Activated CD4-positive, alpha-beta T cell treated with anti-CD3 and anti-CD28 coated beads, Interleukin-2, amount 10 ng/mL, durations not matched to agents 24 days and 14 days (primary cell): Measurements from ENCODE around the gene TMEM106C. TPM values are rescaled to one million over a fixed set of nuclear protein-coding genes. Genes with fewer than 3 reads are reported as not detected.

ENCODE experiments used
- DNase-seq: peaks from one replicate; pipeline ENCODE4 v3.0.0; 2022
- H3K27ac Mint-ChIP-seq: one replicate; pipeline ENCODE4 v1.8.0; 2022; ENCODE audit warnings: mild to moderate bottlenecking, mixed read lengths
- H3K27me3 Mint-ChIP-seq: one replicate; pipeline ENCODE4 v1.8.0; 2022; ENCODE audit warnings: mixed read lengths
- H3K36me3 Mint-ChIP-seq: one replicate; pipeline ENCODE4 v1.8.0; 2022; ENCODE audit warnings: low read depth, mild to moderate bottlenecking, mixed read lengths
- H3K4me1 Mint-ChIP-seq: one replicate; pipeline ENCODE4 v1.8.0; 2021; ENCODE audit warnings: mixed read lengths
- H3K4me3 Mint-ChIP-seq: one replicate; pipeline ENCODE4 v1.8.0; 2022; ENCODE audit warnings: mild to moderate bottlenecking, moderate library complexity, mixed read lengths
- H3K9me3 Mint-ChIP-seq: one replicate; pipeline ENCODE4 v1.8.0; 2021; ENCODE audit warnings: mixed read lengths
- intact Hi-C: fragments of 100-400 bp; cut with micrococcal nuclease; formaldehyde crosslinking; loops from one replicate; pipeline ENCODE4 v1.15.1; 2023
- total RNA-seq: library from RNA; stranded (reverse); gene quantifications from 2 replicates; pipeline ENCODE4 v1.2.3, GENCODE V29; 2022

TMEM106C gene
- total RNA-seq, 1 donor from 2014 or later = 155 TPM

- Mint-ChIP-seq H3K4me1 (peaks cover 33% of the 10 kb centered on the region), H3K9me3 (no peaks in the 10 kb centered on the region), H3K27ac (no peak overlapping the region), H3K4me3 (peak overlapping the region; percentile 73), H3K36me3 (no peaks in the 10 kb centered on the region), H3K27me3 (peaks cover 90% of the 10 kb centered on the region)
- intact Hi-C loops = loop anchor here (5.0 kb wide), 2 partner anchors 185 to 980 kb away; no protein-coding TSS in a partner anchor
- DNase-seq = no peak
Observed at GRCh38 chr12:48002414-48002730, 39.0 kb downstream of the TMEM106C start.

GRCh38 chr12:48002773-48003218 is 39.4 kb downstream of the TMEM106C start:
- peak; percentile 65 for DNase-seq
- Mint-ChIP-seq H3K27ac (no peak overlapping the region), H3K4me3 (peak overlapping the region; percentile 60), H3K9me3 (no peaks in the 10 kb centered on the region), H3K27me3 (peaks cover 91% of the 10 kb centered on the region), H3K4me1 (peaks cover 33% of the 10 kb centered on the region), H3K36me3 (no peaks in the 10 kb centered on the region)
- intact Hi-C loops = loop anchor here (5.0 kb wide), 2 partner anchors 185 to 980 kb away; no protein-coding TSS in a partner anchor

- Mint-ChIP-seq H3K4me1 (peaks cover 33% of the 10 kb centered on the region), H3K4me3 (peak overlapping the region; percentile 60), H3K36me3 (no peaks in the 10 kb centered on the region), H3K27me3 (peaks cover 91% of the 10 kb centered on the region), H3K9me3 (no peaks in the 10 kb centered on the region), H3K27ac (peak overlapping the region; percentile 32)
- peak; percentile 67 for DNase-seq
- intact Hi-C loops = loop anchor here (5.0 kb wide), 2 partner anchors 184 to 979 kb away; no protein-coding TSS in a partner anchor
Observed at GRCh38 chr12:48003226-48004052, 40.0 kb downstream of the TMEM106C start.

- intact Hi-C loops = loop anchor here (5.0 kb wide), 2 partner anchors 183 to 978 kb away; no protein-coding TSS in a partner anchor
- peak within 1 kb of the TSS; percentile 32 for H3K27ac Mint-ChIP-seq
- H3K4me1 Mint-ChIP-seq = peaks cover 33% of the 10 kb centered on the region
- no peaks in the 10 kb centered on the region for H3K9me3 Mint-ChIP-seq
- peak; percentile 75 for DNase-seq
- peaks cover 91% of the 10 kb centered on the region for H3K27me3 Mint-ChIP-seq
- H3K36me3 Mint-ChIP-seq = no peaks in the 10 kb centered on the region
- H3K4me3 Mint-ChIP-seq = peak within 1 kb of the TSS; percentile 60
Observed at GRCh38 chr12:48004053-48004941, 40.9 kb downstream of the TMEM106C start, which contains the start of gene COL2A1. Gene COL2A1, minus strand, starts transcription at chr12:48004476. Its CDS starts 155 bp downstream, at chr12:48004321.

- H3K4me3 Mint-ChIP-seq = no peak overlapping the region
- no peaks in the 10 kb centered on the region for H3K9me3 Mint-ChIP-seq
- no peak for DNase-seq
- intact Hi-C loops = no loop called here
- peaks cover 33% of the 10 kb centered on the region for H3K4me1 Mint-ChIP-seq
- no peak overlapping the region for H3K27ac Mint-ChIP-seq
- peaks cover 91% of the 10 kb centered on the region for H3K27me3 Mint-ChIP-seq
- no peaks in the 10 kb centered on the region for H3K36me3 Mint-ChIP-seq
Observed at GRCh38 chr12:48005001-48005749, 41.8 kb downstream of the TMEM106C start.

- no peak for DNase-seq
- Mint-ChIP-seq H3K27ac (no peak overlapping the region), H3K36me3 (no peaks in the 10 kb centered on the region), H3K4me3 (no peak overlapping the region), H3K27me3 (peaks cover 88% of the 10 kb centered on the region), H3K9me3 (no peaks in the 10 kb centered on the region), H3K4me1 (peaks cover 33% of the 10 kb centered on the region)
- intact Hi-C loops = no loop called here
Observed at GRCh38 chr12:48005750-48006021, 42.3 kb downstream of the TMEM106C start.

- no peak overlapping the region for H3K27ac Mint-ChIP-seq
- DNase-seq = no peak
- intact Hi-C loops = no loop called here
Observed at GRCh38 chr12:48007206-48007605, 43.8 kb downstream of the TMEM106C start.

GRCh38 chr12:48008349-48008748 is 45.0 kb downstream of the TMEM106C start:
- intact Hi-C loops = no loop called here
- Mint-ChIP-seq H3K4me3 (no peak overlapping the region), H3K36me3 (no peaks in the 10 kb centered on the region), H3K27me3 (peaks cover 83% of the 10 kb centered on the region), H3K9me3 (no peaks in the 10 kb centered on the region), H3K27ac (no peak overlapping the region), H3K4me1 (peaks cover 8% of the 10 kb centered on the region)
- no peak for DNase-seq

More at GRCh38 chr12:48007206-48007605, 43.8 kb downstream of the TMEM106C start:
- peaks cover 83% of the 10 kb centered on the region for H3K27me3 Mint-ChIP-seq
- no peaks in the 10 kb centered on the region for H3K36me3 Mint-ChIP-seq
- no peak overlapping the region for H3K4me3 Mint-ChIP-seq
- no peaks in the 10 kb centered on the region for H3K9me3 Mint-ChIP-seq
- peaks cover 18% of the 10 kb centered on the region for H3K4me1 Mint-ChIP-seq

GRCh38 chr12:48008950-48009349 is 45.6 kb downstream of the TMEM106C start:
- Mint-ChIP-seq H3K9me3 (no peaks in the 10 kb centered on the region), H3K27ac (no peak overlapping the region), H3K27me3 (peaks cover 82% of the 10 kb centered on the region), H3K4me3 (no peak overlapping the region), H3K36me3 (no peaks in the 10 kb centered on the region), H3K4me1 (peaks cover 2% of the 10 kb centered on the region)
- intact Hi-C loops = no loop called here
- DNase-seq = no peak

- no peaks in the 10 kb centered on the region for H3K9me3 Mint-ChIP-seq
- H3K4me3 Mint-ChIP-seq = no peak overlapping the region
- intact Hi-C loops = no loop called here
- no peak for DNase-seq
- peaks cover 2% of the 10 kb centered on the region for H3K4me1 Mint-ChIP-seq
- H3K27me3 Mint-ChIP-seq = peaks cover 84% of the 10 kb centered on the region
- no peaks in the 10 kb centered on the region for H3K36me3 Mint-ChIP-seq
- no peak overlapping the region for H3K27ac Mint-ChIP-seq
Observed at GRCh38 chr12:48009471-48009870, 46.1 kb downstream of the TMEM106C start.

- H3K36me3 Mint-ChIP-seq = no peaks in the 10 kb centered on the region
- no peak overlapping the region for H3K4me3 Mint-ChIP-seq
- intact Hi-C loops = no loop called here
- peaks cover 83% of the 10 kb centered on the region for H3K27me3 Mint-ChIP-seq
- no peaks in the 10 kb centered on the region for H3K9me3 Mint-ChIP-seq
- H3K27ac Mint-ChIP-seq = no peak overlapping the region
- no peak for DNase-seq
- peaks cover under 1% of the 10 kb centered on the region for H3K4me1 Mint-ChIP-seq
Observed at GRCh38 chr12:48010366-48010970, 47.1 kb downstream of the TMEM106C start.

GRCh38 chr12:48012070-48012469 is 48.7 kb downstream of the TMEM106C start:
- Mint-ChIP-seq H3K27me3 (peaks cover 80% of the 10 kb centered on the region), H3K36me3 (no peaks in the 10 kb centered on the region)

GRCh38 chr12:48013287-48013686 is 49.9 kb downstream of the TMEM106C start:
- DNase-seq = no peak
- intact Hi-C loops = no loop called here
- H3K4me3 Mint-ChIP-seq = no peak overlapping the region
- H3K27me3 Mint-ChIP-seq = peaks cover 76% of the 10 kb centered on the region
- no peak overlapping the region for H3K27ac Mint-ChIP-seq
- no peaks in the 10 kb centered on the region for H3K9me3 Mint-ChIP-seq
- no peaks in the 10 kb centered on the region for H3K4me1 Mint-ChIP-seq
- no peaks in the 10 kb centered on the region for H3K36me3 Mint-ChIP-seq

More at GRCh38 chr12:48012070-48012469, 48.7 kb downstream of the TMEM106C start:
- no peak overlapping the region for H3K27ac Mint-ChIP-seq
- DNase-seq = no peak
- no peaks in the 10 kb centered on the region for H3K9me3 Mint-ChIP-seq
- no peak overlapping the region for H3K4me3 Mint-ChIP-seq
- H3K4me1 Mint-ChIP-seq = no peaks in the 10 kb centered on the region
- intact Hi-C loops = no loop called here
